Activated gamma-delta T cell treated with anti-CD3 and anti-CD28 coated beads, Interleukin-2, amount 50 U/mL, for 16 hours (primary cell): Measurements from ENCODE around the gene VIM.
"Not testable (repeated sequence)": the region's sequence is repeated elsewhere in the genome, so short reads cannot be mapped to it uniquely, and the experiment has no call there.

Experiments
- DNase-seq: peaks from one replicate; pipeline ENCODE4 v3.0.0-alpha.2; 2020; ENCODE audit warnings: low read depth

VIM gene

GRCh38 chr10:17232276-17232960, 4.4 kb downstream of the VIM start:
- no peak for DNase-seq

DNA sequence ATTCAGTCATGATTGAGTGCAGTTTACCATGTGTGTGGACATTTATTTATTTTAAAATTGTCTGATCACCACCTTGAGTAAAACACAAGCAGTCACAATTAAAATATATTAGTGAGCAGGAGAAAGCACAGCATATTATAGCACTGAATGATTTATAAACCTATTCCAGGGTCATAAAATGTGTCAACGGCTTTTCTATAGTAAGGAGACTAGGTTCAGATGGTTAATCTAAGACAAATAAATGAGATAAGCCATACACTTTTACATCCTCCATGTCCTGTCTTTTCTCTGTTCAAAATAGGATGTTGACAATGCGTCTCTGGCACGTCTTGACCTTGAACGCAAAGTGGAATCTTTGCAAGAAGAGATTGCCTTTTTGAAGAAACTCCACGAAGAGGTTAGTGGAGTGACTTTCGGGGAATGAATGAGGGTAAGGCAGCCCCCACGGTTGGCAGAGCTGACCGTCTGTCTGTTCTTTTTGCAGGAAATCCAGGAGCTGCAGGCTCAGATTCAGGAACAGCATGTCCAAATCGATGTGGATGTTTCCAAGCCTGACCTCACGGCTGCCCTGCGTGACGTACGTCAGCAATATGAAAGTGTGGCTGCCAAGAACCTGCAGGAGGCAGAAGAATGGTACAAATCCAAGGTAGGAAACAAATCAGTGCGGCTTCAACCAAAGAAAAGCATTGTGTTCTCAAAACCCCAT, 5.4 kb downstream of the VIM start:
- DNase-seq, result no peak

GRCh38 chr10:17234431-17234945, 6.4 kb downstream of the VIM start:
- no peak for DNase-seq

GRCh38 chr10:17235136-17235535, 7.1 kb downstream of the VIM start:
- no peak for DNase-seq

GRCh38 chr10:17236468-17237148, 8.6 kb downstream of the VIM start:
- no peak for DNase-seq

GRCh38 chr10:17237149-17237527, 9.1 kb downstream of the VIM start:
- DNase-seq, result no peak

DNA sequence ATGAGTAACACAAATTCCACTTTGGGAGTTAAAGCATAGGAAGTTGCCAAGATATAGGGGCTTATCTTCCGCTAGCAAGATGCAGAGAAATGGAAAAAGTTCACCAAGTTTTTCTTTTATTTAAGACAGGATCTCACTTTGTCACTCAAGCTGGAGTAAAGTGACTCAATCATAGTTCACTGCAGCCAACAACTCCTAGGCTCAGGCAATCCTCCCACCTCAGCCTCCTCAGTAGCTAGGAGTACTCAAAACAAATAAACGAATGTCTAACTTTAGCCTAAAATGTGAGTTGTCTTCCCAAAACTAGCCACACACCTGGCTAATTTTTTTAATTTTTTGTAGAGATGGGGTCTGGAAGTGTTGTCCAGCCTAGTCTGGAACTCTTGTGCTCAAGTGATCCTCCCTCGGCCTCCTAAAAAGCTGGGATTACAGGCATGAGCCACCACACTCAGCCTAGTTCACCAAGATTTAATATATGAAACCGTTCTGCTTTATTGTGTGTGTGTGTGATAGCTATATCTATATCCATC, 9.9 kb downstream of the VIM start:
- no peak for DNase-seq

DNA sequence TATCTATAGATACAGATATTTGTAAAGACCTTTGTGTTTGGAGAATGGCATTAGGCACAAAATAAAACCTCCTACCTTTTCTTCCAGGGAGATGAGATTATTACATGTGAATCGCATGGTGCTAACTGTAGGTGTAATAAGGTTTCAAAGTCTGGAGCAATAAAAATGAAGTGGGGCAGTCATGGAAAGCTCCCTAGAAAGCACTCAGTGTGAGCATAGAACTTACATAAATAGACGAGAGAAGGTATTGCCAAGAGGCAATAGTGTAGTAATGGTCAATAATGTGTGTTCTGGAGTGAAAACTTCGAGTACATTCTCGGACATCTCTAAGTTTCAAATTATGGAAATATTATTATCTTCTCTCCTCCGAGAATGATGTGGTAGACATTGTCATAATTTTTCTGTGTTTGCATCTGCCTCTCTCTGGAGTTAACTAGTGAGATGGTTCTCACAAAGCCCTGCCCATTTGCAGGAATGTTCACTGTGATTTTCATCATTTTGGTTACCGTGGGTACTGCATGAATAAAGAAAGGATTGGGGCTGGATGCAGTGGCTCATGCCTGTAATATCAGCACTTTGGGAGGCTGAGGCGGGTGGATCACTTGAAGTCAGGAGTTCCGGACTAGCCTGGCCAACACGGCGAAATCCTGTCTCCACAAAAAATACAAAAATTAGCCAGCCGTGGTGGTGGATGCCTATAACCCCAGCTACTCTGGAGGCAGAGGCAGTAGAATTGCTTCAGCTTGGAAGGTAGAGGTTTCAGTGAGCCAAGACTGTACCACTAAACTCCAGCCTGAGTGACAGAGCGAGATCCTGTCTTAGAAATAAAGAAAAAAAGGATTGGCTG, 10.6 kb downstream of the VIM start:
- DNase-seq, result no peak

- no peak for DNase-seq
Observed at GRCh38 chr10:17239345-17240085, 11.5 kb downstream of the VIM start.

DNA sequence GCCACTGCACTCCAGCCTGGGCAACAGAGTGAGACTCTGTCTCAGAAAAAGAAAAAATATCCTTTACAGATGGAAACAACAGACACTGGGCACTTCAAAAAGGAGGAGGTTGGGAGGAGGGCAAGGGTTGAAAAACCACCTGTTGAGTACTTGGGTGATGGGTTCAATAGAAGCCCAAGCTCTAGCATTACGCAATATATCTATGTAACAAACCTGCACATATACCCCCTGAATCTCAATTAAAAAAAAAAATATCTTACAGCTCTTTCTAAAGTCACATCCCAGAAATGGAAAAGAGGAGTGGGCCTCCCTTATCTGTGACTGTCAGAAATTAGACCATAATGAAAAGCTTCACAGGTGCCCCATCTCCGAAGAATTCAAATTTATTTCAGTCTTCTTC, 12.1 kb downstream of the VIM start:
- DNase-seq, result no peak

GRCh38 chr10:17240616-17241015, 12.6 kb downstream of the VIM start:
- DNase-seq, result no peak

- DNase-seq, result no peak
Observed at GRCh38 chr10:17241611-17242333, 13.7 kb downstream of the VIM start.

DNA sequence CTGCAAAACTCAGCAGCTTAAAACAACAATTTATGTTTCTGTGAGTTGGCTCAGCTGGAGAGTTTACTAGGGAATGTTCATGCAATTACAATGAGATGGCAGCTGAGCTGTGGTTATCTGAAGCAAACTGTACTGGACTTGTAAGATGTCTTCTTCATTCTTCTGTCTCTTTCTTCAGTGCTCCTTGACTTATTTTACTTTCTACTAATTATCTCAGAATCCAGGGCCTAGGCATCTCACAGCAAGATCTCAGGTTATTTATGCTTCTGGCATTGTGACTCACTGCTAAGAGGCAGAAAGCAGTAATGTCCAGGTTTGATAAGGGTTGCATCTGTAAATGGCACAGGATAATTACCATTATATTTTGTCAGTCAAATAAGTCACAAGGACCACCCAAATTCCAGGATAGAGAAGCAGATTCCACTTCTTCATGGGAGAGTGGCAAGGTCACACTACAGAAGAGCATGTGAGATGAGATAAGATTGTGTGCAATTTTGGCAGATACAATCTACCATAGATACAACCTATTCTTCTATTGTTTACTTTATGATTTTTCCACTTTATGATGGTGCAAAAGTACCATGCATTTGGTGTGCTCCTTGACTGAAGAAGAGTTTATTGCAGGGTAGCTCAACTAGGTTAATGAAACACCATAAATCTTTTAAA, 16.8 kb downstream of the VIM start:
- DNase-seq, result no peak

GRCh38 chr10:17247210-17247609, 19.2 kb downstream of the VIM start:
- DNase-seq, result no peak

GRCh38 chr10:17248964-17249363, 20.9 kb downstream of the VIM start:
- DNase-seq, result no peak

DNA sequence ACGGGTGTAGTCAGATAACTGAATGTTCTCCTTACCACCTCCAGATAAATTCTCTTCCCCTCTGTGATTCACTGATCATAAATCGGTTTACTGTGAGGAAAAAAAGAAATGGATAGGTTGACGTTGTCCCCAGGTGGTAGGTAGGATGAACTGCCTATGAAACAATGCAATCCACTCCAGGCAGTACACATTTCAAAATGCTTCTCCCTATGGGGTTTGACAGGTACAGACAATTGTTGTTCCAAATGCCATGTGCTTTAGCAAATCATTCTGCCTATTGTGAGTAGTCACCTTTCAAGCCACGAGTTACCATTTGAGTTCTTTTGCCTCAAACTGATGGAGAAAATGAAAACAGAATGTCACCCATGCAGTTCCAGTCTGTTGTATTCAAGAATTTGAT, 21.8 kb downstream of the VIM start:
- DNase-seq, result no peak

GRCh38 chr10:17250736-17251135, 22.7 kb downstream of the VIM start:
- no peak for DNase-seq

GRCh38 chr10:17254543-17255050, 26.6 kb downstream of the VIM start:
- not testable (repeated sequence) for DNase-seq

- no peak for DNase-seq
Observed at GRCh38 chr10:17255512-17255911, 27.5 kb downstream of the VIM start.

GRCh38 chr10:17256051-17256450, 28.0 kb downstream of the VIM start:
- no peak for DNase-seq
